ENCODE results near the gene MTOR.

DNA sequence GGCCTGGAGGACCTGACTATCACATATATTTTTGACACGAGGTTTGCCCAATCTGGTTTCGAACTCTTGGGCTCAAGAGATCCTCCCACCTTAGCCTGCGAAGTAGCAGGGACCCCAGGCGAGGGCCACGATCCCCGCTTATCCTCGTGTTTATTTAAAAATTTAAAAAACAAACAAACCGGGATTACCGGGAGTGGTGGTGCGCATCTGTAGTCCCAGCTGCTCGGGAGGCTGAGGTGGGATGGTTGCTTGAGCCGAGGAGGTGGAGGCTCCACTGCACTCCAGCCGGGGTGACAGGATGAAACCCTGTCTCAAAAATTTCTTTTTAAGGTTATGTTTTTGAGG is 162.2 kb downstream of the MTOR start:
- TF ChIP-seq EZH2 (IDR thresholded peaks at IDR 0.05; ENCODE audit: borderline replicate concordance, low read length) = no peak
- TF ChIP-seq, protein P1, sequence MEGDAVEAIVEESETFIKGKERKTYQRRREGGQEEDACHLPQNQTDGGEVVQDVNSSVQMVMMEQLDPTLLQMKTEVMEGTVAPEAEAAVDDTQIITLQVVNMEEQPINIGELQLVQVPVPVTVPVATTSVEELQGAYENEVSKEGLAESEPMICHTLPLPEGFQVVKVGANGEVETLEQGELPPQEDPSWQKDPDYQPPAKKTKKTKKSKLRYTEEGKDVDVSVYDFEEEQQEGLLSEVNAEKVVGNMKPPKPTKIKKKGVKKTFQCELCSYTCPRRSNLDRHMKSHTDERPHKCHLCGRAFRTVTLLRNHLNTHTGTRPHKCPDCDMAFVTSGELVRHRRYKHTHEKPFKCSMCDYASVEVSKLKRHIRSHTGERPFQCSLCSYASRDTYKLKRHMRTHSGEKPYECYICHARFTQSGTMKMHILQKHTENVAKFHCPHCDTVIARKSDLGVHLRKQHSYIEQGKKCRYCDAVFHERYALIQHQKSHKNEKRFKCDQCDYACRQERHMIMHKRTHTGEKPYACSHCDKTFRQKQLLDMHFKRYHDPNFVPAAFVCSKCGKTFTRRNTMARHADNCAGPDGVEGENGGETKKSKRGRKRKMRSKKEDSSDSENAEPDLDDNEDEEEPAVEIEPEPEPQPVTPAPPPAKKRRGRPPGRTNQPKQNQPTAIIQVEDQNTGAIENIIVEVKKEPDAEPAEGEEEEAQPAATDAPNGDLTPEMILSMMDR (conservative IDR thresholded peaks at IDR 0.05 in 1 of 2, IDR thresholded peaks at IDR 0.05 in 1 of 2; ENCODE audit: extremely low read depth in 1 of 2, insufficient read depth in 1 of 2, low read depth in 1 of 2, low read length in 2 of 2) = no peak

Data from mammary epithelial cell (primary cell).